HepG2 (cell line): ENCODE data around the gene TSSK6. TPM values are rescaled to one million over a fixed set of nuclear protein-coding genes. Genes with fewer than 3 reads are reported as not detected.

Experiments
- ARNT ChIP-seq: fragments of 450-650 bp; IDR thresholded peaks from 2 replicates; pipeline ENCODE4 v1.6.1; 2017
- IKZF4 ChIP-seq: sonication (generic); formaldehyde crosslinking; IDR thresholded peaks from 2 replicates; pipeline ENCODE4 v1.5.1; 2020; ENCODE audit warnings: borderline replicate concordance, mild to moderate bottlenecking, low read depth, missing genetic modification reagents; ENCODE audit errors: not compliant biosample characterization
- MATR3 ChIP-seq: sonication (generic); formaldehyde crosslinking; IDR thresholded peaks from 2 replicates; pipeline ENCODE4 v1.4.0; 2020; ENCODE audit warnings: missing genetic modification reagents
- MED1 ChIP-seq: sonication (generic); formaldehyde crosslinking; IDR thresholded peaks from 2 replicates; pipeline ENCODE4 v1.4.0; 2020; ENCODE audit warnings: missing genetic modification reagents
- NR2F6 ChIP-seq, 2 experiments: IDR thresholded peaks; 2 replicates each; pipeline ENCODE4 v1.6.1; 2016; ENCODE audit warnings: antibody characterized with exemption in 1 of 2, mild to moderate bottlenecking in 1 of 2
- PRDM15 ChIP-seq: sonication (generic); formaldehyde crosslinking; IDR thresholded peaks from 2 replicates; pipeline ENCODE4 v1.4.0; 2020; ENCODE audit warnings: missing genetic modification reagents
- SAFB2 ChIP-seq: sonication (generic); formaldehyde crosslinking; IDR thresholded peaks from 2 replicates; pipeline ENCODE4 v1.5.1; 2020; ENCODE audit warnings: missing genetic modification reagents, low read depth, mild to moderate bottlenecking, borderline replicate concordance
- TAF15 ChIP-seq: fragments of 200-400 bp; formaldehyde crosslinking; IDR thresholded peaks from one replicate; pipeline ENCODE4 v1.6.1; 2018; ENCODE audit warnings: mild to moderate bottlenecking, low read depth, low read length; ENCODE audit not compliant: poor library complexity, severe bottlenecking
- TOE1 ChIP-seq: sonication (generic); formaldehyde crosslinking; IDR thresholded peaks from 2 replicates; pipeline ENCODE4 v1.4.0; 2020; ENCODE audit warnings: mild to moderate bottlenecking, missing genetic modification reagents
- ZFAT ChIP-seq: sonication (generic); formaldehyde crosslinking; conservative IDR thresholded peaks from 2 replicates; pipeline ENCODE4 v1.8.1; 2023; ENCODE audit warnings: missing genetic modification reagents, inconsistent platforms
- ZNF260 ChIP-seq: sonication (generic); formaldehyde crosslinking; IDR thresholded peaks from 2 replicates; pipeline ENCODE4 v1.4.0; 2020; ENCODE audit warnings: missing genetic modification reagents, low read depth, mild to moderate bottlenecking, borderline replicate concordance
- ZNF3 ChIP-seq: IDR thresholded peaks from 2 replicates; pipeline ENCODE4 v1.7.0; 2017; ENCODE audit warnings: inconsistent platforms
- ZNF329 ChIP-seq: sonication (generic); formaldehyde crosslinking; IDR thresholded peaks from 2 replicates; pipeline ENCODE4 v1.9.0; 2021; ENCODE audit warnings: low read depth, mild to moderate bottlenecking, missing genetic modification reagents
- ZNF747 ChIP-seq: sonication (generic); formaldehyde crosslinking; IDR thresholded peaks from 2 replicates; pipeline ENCODE4 v1.8.1; 2023; ENCODE audit warnings: missing genetic modification reagents, mild to moderate bottlenecking, borderline replicate concordance
- ZNF761 ChIP-seq: sonication (generic); formaldehyde crosslinking; conservative IDR thresholded peaks from 2 replicates; pipeline ENCODE4 v1.4.0; 2020; ENCODE audit warnings: mild to moderate bottlenecking, missing genetic modification reagents
- ZNF770 ChIP-seq: sonication (generic); formaldehyde crosslinking; IDR thresholded peaks from 2 replicates; pipeline ENCODE4 v1.5.0; 2020; ENCODE audit warnings: mild to moderate bottlenecking, missing genetic modification reagents
- ZNF782 ChIP-seq: sonication (generic); formaldehyde crosslinking; IDR thresholded peaks from 2 replicates; pipeline ENCODE4 v1.4.0; 2020; ENCODE audit warnings: missing genetic modification reagents, mild to moderate bottlenecking, borderline replicate concordance
- polyA plus RNA-seq, 8 experiments: library from polyadenylated mRNA; depleted of rRNA in 3 of 8; stranded (reverse) in 7 of 8; unstranded in 1 of 8; fragments of >200 nt; fragmentation: Illumina TruSeq in 4 of 8; extraction: Trizol in 4 of 8; gene quantifications; 2 replicates each; pipeline versions ENCODE4 v1.2.1 to v1.2.3, GENCODE V29; 2011 to 2016; ENCODE audit warnings: low read depth in 4 of 8, missing spikeins in 1 of 8, mixed read lengths in 1 of 8; ENCODE audit not compliant: insufficient read depth in 1 of 8
- total RNA-seq, 5 experiments: library from RNA; depleted of rRNA; stranded (reverse); fragments of >200 nt; fragmentation: Illumina TruSeq; extraction: Trizol; gene quantifications; 2 replicates each; pipeline ENCODE4 v1.2.3, GENCODE V29; 2016; ENCODE audit warnings: low read depth in 1 of 5
- TF ChIP-seq, protein P1 (sequence below): sonication (generic); formaldehyde crosslinking; IDR thresholded peaks from 2 replicates; pipeline ENCODE4 v1.4.0; 2020; ENCODE audit warnings: mild to moderate bottlenecking, low read depth, missing genetic modification reagents
- TF ChIP-seq, protein P2 (sequence below): sonication (generic); formaldehyde crosslinking; IDR thresholded peaks from 2 replicates; pipeline ENCODE4 v1.4.0; 2020; ENCODE audit warnings: missing genetic modification reagents, mild to moderate bottlenecking, borderline replicate concordance

TSSK6 gene
- total and polyA plus RNA-seq, 2 of the 13 experiments (the other 11 are each of a cell fraction or from before 2014, with no cell fraction given), result 0.71 to 1.2 TPM

DNA sequence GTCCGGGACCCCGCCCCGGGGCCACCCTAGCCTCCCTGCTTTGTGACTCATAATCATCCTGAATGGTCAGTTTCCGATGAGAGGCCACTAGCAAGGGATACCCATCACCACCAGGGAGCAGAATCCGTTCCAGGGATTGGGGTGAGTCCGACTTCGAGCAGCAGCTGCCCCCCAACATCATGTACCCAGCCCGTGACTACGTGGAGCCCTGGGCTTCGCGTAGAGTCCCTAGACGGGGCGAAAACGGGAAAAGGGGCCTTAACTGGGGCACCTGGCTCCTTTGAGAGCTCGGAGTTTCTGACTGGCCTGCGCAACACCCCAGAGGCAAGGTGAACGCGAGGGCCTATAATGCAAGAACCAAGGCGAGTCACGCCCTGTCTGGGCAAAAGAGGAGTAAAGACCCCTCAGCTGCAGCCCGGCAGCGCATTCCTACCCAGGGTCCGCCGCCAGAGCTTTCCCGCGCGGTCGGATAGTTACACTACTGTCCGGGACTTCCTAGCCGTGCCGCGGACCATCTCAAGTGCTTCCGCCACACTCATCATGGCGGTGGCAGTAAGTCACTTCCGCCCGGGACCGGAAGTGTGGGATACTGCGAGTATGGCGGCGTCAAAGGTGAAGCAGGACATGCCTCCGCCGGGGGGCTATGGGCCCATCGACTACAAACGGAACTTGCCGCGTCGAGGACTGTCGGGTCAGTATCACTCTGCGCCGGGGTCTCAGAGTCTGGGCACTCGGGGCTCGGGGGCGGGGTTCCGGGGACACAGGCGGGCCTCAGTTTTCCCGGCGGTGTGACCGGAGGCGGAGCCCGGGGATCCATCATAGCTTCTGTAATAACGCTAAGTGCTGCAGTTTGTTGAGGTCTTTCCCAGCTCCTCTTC, 533 bp upstream of the TSSK6 start, which contains the start of gene NDUFA13 (continued):
- TF ChIP-seq MATR3 (CRISPR knock-in tag) (no peak), SAFB2 (no peak), ZNF747 (peak; percentile 77; the same call in 1 of the 2 replicates), TOE1 (CRISPR knock-in tag) (no peak; the same call in 1 of the 2 replicates), ARNT (no peak), ZNF782 (CRISPR knock-in tag) (peak; percentile 84; the same call in 1 of the 2 replicates), IKZF4 (peak; percentile 67), ZNF329 (CRISPR knock-in tag) (no peak), ZFAT (CRISPR knock-in tag) (no peak), ZNF3 (CRISPR knock-in tag) (no peak), ZNF770 (CRISPR knock-in tag) (0 out of 2 replicates have a peak, but pooled peaks have one; percentile 57), MED1 (CRISPR knock-in tag) (peak; percentile 83), NR2F6 (IDR thresholded peaks at IDR 0.05) (no peak), NR2F6 (CRISPR knock-in tag; IDR thresholded peaks at IDR 0.05) (peak; percentile 56; the same call in 1 of the 2 replicates), PRDM15 (CRISPR knock-in tag) (peak; percentile 79; the same call in 1 of the 2 replicates), TAF15 (peak; percentile 79), ZNF260 (CRISPR knock-in tag) (no peak), ZNF761 (CRISPR knock-in tag) (no peak)
- TF ChIP-seq, protein P1, sequence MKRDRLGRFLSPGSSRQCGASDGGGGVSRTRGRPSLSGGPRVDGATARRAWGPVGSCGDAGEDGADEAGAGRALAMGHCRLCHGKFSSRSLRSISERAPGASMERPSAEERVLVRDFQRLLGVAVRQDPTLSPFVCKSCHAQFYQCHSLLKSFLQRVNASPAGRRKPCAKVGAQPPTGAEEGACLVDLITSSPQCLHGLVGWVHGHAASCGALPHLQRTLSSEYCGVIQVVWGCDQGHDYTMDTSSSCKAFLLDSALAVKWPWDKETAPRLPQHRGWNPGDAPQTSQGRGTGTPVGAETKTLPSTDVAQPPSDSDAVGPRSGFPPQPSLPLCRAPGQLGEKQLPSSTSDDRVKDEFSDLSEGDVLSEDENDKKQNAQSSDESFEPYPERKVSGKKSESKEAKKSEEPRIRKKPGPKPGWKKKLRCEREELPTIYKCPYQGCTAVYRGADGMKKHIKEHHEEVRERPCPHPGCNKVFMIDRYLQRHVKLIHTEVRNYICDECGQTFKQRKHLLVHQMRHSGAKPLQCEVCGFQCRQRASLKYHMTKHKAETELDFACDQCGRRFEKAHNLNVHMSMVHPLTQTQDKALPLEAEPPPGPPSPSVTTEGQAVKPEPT (CRISPR knock-in tag), result no peak; the same call in 1 of the 2 replicates
- TF ChIP-seq, protein P2, sequence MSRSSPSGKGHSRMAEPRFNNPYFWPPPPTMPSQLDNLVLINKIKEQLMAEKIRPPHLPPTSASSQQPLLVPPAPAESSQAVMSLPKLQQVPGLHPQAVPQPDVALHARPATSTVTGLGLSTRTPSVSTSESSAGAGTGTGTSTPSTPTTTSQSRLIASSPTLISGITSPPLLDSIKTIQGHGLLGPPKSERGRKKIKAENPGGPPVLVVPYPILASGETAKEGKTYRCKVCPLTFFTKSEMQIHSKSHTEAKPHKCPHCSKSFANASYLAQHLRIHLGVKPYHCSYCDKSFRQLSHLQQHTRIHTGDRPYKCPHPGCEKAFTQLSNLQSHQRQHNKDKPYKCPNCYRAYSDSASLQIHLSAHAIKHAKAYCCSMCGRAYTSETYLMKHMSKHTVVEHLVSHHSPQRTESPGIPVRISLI (CRISPR knock-in tag), result peak; percentile 58; the same call in 1 of the 2 replicates
